Measurements from ENCODE around the gene RPTOR.

RPTOR gene

GRCh38 chr17:80845863-80846671, 301.4 kb downstream of the RPTOR start:
- DNase-seq (ENCODE audit: low spot score) = no peak

GRCh38 chr17:80846932-80847331, 302.3 kb downstream of the RPTOR start:
- DNase-seq (ENCODE audit: low spot score) = no peak

- DNase-seq (ENCODE audit: low spot score) = no peak
Measured at GRCh38 chr17:80847496-80848230, 303.0 kb downstream of the RPTOR start.

DNA sequence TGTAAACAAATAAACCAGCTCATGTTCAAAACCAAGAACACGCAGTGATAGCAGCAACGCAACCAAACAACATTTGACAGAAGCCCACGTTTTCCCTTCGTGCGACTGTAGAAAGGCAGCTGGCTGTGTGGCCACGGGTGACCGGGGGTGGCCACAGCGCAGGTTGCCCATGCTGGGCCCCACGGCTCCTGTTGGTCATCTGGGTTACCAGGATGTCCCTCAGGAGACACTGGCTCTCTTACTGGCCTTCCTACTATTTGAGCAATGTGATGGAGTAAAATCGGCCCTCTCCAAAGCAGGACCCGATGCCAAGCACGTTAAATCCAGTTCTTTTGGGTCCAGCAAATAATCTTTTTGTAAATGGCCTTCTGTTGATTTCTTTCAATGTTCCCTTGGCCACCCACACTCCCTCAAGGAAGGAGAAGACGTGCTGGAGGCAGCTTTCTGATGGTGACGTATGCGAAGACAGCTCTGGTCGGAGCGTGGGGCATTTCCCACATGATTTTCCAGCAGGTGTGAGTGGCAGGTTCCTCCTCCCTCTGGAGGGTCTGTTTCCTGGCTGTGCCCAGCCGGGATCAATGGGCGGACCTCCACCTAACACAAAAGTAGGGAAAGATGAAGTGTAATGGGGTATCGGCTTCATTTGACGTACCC, 303.9 kb downstream of the RPTOR start:
- no peak for DNase-seq (ENCODE audit: low spot score)

DNA sequence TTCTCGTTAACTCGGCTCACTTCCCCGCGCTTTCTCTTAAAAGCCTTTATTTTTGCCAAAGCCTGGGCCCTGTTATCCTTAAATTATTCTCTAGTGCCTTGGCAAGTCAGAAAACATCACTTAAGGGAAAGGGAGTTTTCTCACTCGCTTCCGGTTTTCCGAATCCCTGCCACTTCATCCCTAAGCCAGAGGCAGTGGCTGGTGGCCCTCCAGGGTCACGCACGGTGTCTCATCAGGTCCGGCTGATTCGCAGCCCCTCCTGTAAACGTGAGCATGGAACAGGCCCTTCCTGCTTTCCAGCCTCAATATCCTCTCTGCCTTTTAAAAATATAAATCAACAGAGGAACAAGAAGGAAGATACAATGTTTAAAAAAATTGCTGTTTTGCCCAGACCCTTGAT, 304.5 kb downstream of the RPTOR start:
- DNase-seq (ENCODE audit: low spot score) = no peak

DNA sequence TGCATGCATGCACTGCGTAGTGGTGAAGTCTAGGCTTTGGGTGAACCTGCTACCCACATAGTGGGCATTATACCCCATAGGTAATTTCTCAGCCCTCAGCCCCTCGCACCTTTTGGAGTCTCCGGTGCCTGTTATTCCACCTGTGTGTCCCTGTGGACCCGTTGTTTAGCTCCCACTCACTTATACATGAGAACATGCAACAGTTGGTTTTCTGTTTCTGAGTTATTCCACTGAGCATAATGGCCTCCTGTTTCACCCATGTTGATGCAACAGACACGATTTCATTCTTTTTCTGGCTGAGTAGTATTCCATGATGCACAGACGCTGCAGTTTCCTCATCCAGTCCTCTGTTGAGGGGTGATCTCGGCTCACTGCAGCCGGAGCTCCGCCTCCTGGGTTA, 305.5 kb downstream of the RPTOR start:
- no peak for DNase-seq (ENCODE audit: low spot score)

DNA sequence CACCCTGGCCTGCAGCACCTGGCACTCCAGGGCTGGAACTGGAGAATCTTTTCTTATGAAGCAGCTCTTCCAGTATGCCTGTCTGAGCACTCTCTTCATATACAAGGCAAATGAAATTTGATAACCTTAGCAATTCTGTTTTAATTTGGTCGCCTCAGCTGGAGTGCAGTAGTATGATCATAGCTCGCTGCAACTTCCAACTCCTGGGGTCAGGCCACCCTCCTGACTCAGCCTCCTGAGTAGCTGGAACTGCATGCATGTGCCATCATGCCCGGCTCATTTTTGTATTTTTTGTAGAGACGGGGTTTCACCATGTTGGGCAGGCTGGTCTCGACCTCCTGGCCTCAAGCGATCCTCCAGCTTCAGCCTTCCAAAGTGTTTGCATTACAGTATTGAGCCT, 306.2 kb downstream of the RPTOR start:
- no peak for DNase-seq (ENCODE audit: low spot score)

DNA sequence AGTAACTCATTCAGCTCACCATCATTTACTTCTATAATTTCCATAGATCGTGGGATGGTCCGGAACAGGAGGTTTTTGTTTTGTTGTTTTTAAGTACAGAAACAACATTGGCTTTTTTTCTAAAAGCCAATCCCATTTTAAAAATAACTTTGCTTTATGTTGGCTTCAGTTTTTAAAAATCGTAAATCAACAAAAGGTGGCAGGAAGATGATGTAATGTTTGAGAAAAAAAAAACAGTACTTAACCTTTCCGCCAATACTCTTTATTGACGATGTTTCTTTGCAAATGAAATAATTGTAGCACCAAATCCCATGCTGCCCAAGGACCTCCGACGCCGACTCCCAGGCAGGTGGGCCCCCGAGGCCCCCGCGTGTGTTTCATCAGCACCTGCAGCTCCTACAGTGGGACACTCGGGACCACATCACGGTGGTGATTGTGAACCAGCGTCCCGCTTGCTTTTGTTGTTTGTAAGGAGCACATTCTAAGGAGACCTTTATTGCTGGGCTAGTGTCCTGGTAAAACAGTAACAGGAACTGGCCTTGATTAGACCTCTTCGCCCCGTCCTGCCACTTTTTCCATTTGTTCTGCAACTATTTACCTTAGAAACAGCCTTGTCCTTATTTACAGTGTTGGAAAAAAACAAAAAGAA, 306.8 kb downstream of the RPTOR start:
- no peak for DNase-seq (ENCODE audit: low spot score)

GRCh38 chr17:80852476-80853015, 307.9 kb downstream of the RPTOR start:
- DNase-seq (ENCODE audit: low spot score) = no peak

GRCh38 chr17:80853076-80853475, 308.4 kb downstream of the RPTOR start:
- DNase-seq (ENCODE audit: low spot score) = no peak

- no peak for DNase-seq (ENCODE audit: low spot score)
Measured at GRCh38 chr17:80854220-80854619, 309.6 kb downstream of the RPTOR start.

DNA sequence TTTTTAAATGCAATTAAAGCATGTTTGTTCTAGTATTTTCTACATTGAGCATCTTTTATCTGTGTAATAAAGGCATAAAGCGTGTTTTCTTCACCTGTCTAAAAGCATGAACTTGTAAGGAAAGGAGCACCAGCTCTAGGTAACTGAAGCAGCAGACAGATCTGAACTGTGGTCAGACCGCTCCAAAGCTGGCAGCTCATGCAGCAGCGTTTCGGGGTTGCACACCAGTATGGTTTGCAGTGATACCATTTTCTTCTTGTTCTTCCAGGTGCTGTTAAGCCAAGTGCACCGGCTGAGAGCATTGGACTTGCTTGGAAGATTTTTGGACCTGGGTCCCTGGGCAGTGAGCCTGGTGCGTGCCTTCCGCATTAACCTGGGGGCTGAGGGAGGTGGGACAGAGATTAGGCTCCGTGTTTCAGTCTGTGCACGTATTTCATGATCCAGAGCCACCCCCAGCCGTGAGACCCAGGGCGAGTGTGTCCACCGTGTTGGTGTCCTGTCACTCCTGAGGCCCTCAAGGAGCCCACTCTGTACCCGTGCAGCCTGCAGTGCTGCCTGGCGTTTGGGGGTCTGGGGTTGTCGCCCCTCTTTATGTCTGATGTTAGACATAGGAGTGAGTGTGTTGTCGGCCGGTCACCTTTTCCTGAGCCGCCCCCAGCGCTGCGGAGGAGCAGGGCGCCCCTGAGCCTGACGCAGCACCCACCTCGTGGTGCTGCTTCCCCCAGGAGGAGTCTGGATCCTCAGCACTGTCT, 310.7 kb downstream of the RPTOR start:
- no peak for DNase-seq (ENCODE audit: low spot score)

DNA sequence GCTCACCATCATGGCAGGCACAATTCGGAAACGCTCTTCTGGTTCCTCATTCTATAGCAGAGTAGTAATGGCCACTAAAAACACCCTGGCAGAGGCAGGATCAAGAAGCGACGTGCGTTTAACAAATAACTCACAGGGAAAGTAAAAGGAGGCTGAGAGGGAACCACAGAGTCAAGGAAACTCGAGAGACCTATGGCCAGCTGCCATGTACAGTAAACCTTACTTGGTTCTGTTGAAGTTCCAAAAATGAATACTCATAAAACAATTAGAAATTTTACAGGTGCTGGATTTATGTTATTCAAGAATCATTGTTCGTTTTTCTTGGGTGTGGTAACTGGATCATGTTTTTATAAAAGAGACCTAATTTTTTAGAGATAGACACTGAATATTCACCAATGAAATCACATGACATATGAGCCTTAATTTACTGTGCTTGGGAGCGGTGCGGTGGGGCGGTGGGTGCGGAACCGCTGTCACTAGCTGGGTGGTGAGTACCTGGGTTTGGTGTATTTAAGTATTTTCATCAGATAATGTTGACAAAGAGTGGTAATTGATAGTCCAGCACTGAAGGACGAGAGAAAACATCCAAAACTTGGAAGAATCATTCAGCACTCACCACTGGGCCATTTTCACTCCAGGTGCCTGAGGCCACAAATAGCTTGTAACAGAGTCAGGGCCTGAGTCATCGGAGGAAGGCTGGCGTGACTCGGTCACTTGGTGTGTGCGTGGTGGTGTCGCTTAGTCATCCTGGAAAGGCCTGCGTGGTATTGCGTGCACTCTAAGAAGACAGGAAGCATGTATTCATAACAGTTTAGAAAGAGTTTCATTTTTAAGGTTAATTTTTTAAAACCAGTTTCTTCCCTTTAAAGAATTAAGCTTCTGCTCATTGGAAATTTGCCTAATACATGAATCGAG, 311.6 kb downstream of the RPTOR start:
- DNase-seq (ENCODE audit: low spot score) = no peak

DNA sequence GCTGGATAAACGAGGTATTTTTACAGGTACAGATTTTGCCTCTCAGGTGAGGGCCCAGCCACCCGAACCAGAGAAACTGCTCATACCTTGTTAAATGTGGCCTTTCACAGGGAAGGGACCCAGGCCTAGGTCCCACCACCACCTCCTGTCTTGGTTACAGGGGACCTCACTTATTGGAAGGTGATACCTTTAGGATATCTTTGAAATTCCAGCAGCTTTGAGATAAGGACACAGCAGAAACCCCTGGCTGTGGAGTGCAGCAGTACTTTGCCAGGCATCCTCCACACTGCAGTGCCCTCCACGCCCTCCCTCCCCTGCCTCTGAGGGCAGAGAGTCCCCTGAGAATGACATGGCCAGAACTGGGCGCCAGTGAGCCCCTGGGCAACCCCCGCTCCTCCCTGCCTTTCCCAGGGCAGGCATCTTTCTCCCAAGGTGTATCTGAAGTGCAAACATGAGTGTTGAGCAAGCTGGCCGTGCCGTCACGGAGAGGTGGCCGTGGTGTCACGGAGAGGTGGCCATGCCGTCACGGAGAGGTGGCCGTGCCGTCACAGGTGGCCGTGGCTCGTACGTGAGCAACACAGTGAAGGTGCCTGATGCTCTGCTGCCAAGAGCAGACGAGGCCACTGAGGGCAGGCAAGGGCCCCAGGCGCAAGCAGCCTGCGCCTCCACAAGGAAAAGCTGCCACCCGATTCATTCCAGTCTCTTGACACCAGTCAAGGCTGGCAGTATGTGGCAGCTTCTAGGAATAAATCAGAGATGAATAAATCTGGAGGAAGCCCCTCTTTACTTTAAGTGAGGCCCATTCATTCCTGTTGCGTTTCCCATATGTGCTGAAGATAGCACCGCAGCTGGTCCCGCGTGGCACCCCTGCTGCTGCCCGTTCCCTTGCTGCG, 312.5 kb downstream of the RPTOR start:
- no peak for DNase-seq (ENCODE audit: low spot score)

GRCh38 chr17:80857756-80858171, 313.1 kb downstream of the RPTOR start:
- no peak for DNase-seq (ENCODE audit: low spot score)

DNA sequence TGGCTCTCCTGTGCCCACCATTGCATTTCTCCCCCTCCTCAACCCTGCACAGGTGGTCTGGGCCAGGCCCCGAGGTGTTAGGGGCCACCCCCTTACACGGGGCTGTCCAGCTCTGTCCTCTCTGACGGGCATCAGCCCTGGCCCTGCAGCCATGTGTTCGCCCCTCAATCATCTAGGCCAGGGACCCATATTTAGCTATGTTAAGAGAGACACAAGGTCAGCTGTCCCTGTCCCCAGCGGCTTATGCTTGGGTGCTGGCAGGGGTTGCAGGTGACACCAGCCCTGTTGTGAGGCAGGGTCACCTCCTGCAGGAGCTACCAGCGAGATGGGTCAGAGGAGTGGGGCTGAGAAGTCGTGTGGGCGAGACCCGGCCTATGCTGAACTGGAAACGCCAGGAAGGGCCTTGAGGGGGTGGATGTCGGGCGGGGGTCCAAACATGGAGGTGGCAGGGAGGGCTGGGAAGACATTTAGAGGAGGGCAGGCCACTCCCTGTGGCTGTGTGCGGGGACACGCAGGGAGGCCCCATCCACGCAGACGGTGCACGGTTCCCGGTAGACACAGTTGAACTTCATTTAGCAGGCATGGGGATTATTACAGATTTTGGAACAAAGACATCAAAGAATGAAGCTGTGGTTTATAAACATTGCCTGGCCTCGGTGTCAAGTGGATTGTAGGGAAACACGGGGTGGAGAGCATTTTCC, 313.8 kb downstream of the RPTOR start:
- no peak for DNase-seq (ENCODE audit: low spot score)

DNA sequence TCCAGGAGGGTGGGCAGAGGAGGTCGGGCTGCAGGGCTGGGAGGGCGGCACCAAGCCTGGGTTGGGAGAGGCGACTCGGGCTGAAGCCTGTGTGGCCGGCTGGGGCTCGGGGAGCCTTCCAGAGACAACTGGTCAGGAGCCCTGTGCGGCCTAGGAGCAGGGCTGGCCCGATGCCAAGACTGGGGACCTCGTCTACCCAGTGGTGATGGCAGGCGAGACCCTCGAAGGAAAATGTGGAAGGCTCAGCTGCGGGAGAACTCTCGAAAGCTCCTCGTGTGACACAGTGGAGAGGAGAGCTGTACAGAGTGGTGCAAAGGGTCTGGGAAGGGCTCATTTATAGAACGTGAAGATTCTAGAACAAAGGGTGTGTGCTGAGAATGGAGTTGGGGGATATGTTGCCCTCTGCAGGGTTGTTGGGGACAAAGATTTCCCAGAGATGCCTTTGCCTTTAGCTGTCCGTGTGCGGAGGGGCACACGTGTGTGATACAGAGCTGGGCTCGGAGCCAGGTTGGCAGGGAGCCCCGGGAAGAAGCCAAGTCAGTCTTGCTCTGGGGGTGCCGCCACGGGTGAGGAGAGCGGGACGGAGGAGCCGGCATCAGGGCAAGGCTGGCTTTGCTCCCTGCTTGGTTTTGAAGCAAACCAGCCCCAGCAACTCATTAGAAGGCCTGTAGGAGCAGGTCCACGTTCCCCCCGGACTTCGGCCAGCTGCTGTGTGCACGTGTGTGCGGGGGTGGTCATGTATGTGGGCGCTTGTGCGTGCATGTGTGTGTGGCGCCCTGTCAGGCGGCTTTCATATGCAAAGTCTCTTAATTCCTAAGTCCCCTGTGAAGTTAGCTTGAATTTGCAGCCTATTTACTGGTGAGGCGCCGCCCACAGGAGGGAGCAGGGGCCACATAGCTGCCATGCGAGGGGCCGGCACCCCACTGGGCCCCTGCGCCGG, 314.6 kb downstream of the RPTOR start:
- DNase-seq (ENCODE audit: low spot score) = no peak

Measured in SK-N-DZ (cell line).